CD4-positive, alpha-beta T cell (primary cell): Measurements from ENCODE around the gene RYR3. TPM values are rescaled to one million over a fixed set of nuclear protein-coding genes. Genes with fewer than 3 reads are reported as not detected.

Experiments used
- ATAC-seq: fragments of 200-7000 bp; cut with Tn5 transposase; one replicate; pipeline ENCODE4 v1.10.0; 2022; ENCODE audit warnings: mild to moderate bottlenecking; ENCODE audit not compliant: poor library complexity
- CTCF ChIA-PET: fragments of 350-600 bp; sonication (Branson Sonifier 250); formaldehyde crosslinking; loops from one replicate; lab custom pipeline; 2021; ENCODE audit warnings: antibody characterized with exemption, inconsistent platforms; lab: Charles Lee
- POLR2A ChIA-PET: fragments of 350-600 bp; sonication (Branson Sonifier 250); formaldehyde crosslinking; loops from one replicate; lab custom pipeline; 2021; ENCODE audit warnings: antibody characterized with exemption, inconsistent platforms; lab: Charles Lee
- DNase-seq, 14 experiments: peaks; one replicate each; pipeline ENCODE4 v3.0.0-alpha.2; 2013 to 2020; ENCODE audit warnings: mixed read lengths in 2 of 14
- H3K27ac ChIP-seq, 2 donors: one replicate each; pipeline versions ENCODE4 v1.5.1 to v1.7.0; 2013; ENCODE audit warnings: low read length in 2 of 2, low read depth in 1 of 2, mild to moderate bottlenecking in 1 of 2
- H3K27me3 ChIP-seq, 2 experiments: 1 replicate in 1 of 2; 2 replicates in 1 of 2; pipeline versions ENCODE4 v1.6.1 to v1.7.0; 2013; ENCODE audit warnings: low read length in 2 of 2, control low read depth in 1 of 2, mild to moderate bottlenecking in 1 of 2, moderate library complexity in 1 of 2; ENCODE audit not compliant: insufficient read depth in 2 of 2, control insufficient read depth in 1 of 2
- H3K36me3 ChIP-seq: one replicate; pipeline ENCODE4 v1.6.1; 2013; ENCODE audit warnings: low read length, control low read depth; ENCODE audit not compliant: insufficient read depth
- H3K4me1 ChIP-seq: one replicate; pipeline ENCODE4 v1.6.1; 2013; ENCODE audit warnings: low read length, control low read depth; ENCODE audit not compliant: insufficient read depth
- H3K4me3 ChIP-seq: one replicate; pipeline ENCODE4 v1.5.1; 2013; ENCODE audit warnings: mild to moderate bottlenecking, low read length, moderate library complexity
- H3K9me3 ChIP-seq, 2 experiments: 1 replicate in 1 of 2; 2 replicates in 1 of 2; pipeline versions ENCODE4 v1.6.1 to v1.7.0; 2013; ENCODE audit warnings: low read length in 2 of 2, mild to moderate bottlenecking in 2 of 2, control low read depth in 1 of 2, moderate library complexity in 1 of 2; ENCODE audit not compliant: control insufficient read depth in 1 of 2, insufficient read depth in 1 of 2
- H3K27ac Mint-ChIP-seq: one replicate; pipeline ENCODE4 v1.8.0; 2020; ENCODE audit warnings: mixed read lengths
- H3K27me3 Mint-ChIP-seq: one replicate; pipeline ENCODE4 v1.8.0; 2021; ENCODE audit warnings: mixed read lengths
- H3K36me3 Mint-ChIP-seq: one replicate; pipeline ENCODE4 v1.8.0; 2021; ENCODE audit warnings: low read depth, mixed read lengths
- H3K4me1 Mint-ChIP-seq: one replicate; pipeline ENCODE4 v1.8.0; 2021; ENCODE audit warnings: low read depth, mixed read lengths
- H3K4me3 Mint-ChIP-seq: one replicate; pipeline ENCODE4 v1.8.0; 2020; ENCODE audit warnings: mild to moderate bottlenecking, mixed read lengths
- H3K9me3 Mint-ChIP-seq: one replicate; pipeline ENCODE4 v1.8.0; 2020; ENCODE audit warnings: mixed read lengths
- intact Hi-C, 2 experiments: fragments of 100-400 bp; cut with DNase I in 1 of 2; cut with micrococcal nuclease in 1 of 2; formaldehyde crosslinking; loops; one replicate each; pipeline versions ENCODE4 v1.15.1 to v1.9.0; 2023 to 2025; cut with DNase I, micrococcal nuclease
- total RNA-seq, 174 experiments: library from RNA in 2 of 174; stranded (reverse) in 2 of 174; gene quantifications; one replicate each; pipeline ENCODE4 v1.2.3 and lab custom pipeline; 2021 to 2026
- TF ChIP-seq, protein P1 (sequence below): fragments of 200-600 bp; IDR thresholded peaks from one replicate; pipeline ENCODE4 v1.8.0; 2022; ENCODE audit warnings: antibody characterized with exemption, mild to moderate bottlenecking

RYR3 gene
- total RNA-seq, 2 experiments from 2014 or later: not detected

DNA sequence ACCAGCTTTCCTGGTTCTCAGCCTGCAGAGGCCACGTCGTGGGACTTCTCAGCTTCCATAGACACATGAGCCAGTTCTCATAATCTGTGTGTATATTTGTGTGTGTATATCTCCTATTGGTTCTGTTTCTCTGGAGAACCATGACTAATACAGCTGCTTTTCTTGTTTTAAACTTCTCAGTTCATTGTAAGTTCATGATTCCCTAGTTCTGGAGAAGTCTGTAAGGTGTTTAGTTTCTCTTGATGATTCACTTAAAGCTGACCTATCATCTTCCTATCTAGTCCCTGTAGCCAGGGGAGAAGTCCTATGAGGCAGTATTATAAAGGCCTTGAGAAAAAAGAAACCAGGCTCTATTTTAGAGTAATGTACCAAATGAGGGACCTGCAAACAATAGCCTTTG lies 147.7 kb downstream of the RYR3 start:
- DNase-seq: no peak
- H3K9me3 ChIP-seq: no peaks in the 10 kb centered on the region
- no peak overlapping the region for H3K4me3 Mint-ChIP-seq
- ChIA-PET CTCF (interaction anchor here (1.1 kb wide), 1 partner anchor 36 kb away, joined by 4 read pairs; no protein-coding TSS in a partner anchor), POLR2A (no interaction called here)
- H3K36me3 ChIP-seq: no peaks in the 10 kb centered on the region
- H3K27me3 Mint-ChIP-seq: peaks cover 4% of the 10 kb centered on the region
- no peak overlapping the region for H3K4me3 ChIP-seq
- TF ChIP-seq, protein P1, sequence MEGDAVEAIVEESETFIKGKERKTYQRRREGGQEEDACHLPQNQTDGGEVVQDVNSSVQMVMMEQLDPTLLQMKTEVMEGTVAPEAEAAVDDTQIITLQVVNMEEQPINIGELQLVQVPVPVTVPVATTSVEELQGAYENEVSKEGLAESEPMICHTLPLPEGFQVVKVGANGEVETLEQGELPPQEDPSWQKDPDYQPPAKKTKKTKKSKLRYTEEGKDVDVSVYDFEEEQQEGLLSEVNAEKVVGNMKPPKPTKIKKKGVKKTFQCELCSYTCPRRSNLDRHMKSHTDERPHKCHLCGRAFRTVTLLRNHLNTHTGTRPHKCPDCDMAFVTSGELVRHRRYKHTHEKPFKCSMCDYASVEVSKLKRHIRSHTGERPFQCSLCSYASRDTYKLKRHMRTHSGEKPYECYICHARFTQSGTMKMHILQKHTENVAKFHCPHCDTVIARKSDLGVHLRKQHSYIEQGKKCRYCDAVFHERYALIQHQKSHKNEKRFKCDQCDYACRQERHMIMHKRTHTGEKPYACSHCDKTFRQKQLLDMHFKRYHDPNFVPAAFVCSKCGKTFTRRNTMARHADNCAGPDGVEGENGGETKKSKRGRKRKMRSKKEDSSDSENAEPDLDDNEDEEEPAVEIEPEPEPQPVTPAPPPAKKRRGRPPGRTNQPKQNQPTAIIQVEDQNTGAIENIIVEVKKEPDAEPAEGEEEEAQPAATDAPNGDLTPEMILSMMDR: no peak
- H3K4me1 Mint-ChIP-seq: no peaks in the 10 kb centered on the region
- no peaks in the 10 kb centered on the region for H3K4me1 ChIP-seq
- intact Hi-C loops: no loop called here
- H3K27me3 ChIP-seq: no peaks in the 10 kb centered on the region
- no peaks in the 10 kb centered on the region for H3K9me3 Mint-ChIP-seq
- ATAC-seq: no peak
- no peak overlapping the region for H3K27ac Mint-ChIP-seq
- H3K27ac ChIP-seq: no peak overlapping the region
- no peaks in the 10 kb centered on the region for H3K36me3 Mint-ChIP-seq

DNA sequence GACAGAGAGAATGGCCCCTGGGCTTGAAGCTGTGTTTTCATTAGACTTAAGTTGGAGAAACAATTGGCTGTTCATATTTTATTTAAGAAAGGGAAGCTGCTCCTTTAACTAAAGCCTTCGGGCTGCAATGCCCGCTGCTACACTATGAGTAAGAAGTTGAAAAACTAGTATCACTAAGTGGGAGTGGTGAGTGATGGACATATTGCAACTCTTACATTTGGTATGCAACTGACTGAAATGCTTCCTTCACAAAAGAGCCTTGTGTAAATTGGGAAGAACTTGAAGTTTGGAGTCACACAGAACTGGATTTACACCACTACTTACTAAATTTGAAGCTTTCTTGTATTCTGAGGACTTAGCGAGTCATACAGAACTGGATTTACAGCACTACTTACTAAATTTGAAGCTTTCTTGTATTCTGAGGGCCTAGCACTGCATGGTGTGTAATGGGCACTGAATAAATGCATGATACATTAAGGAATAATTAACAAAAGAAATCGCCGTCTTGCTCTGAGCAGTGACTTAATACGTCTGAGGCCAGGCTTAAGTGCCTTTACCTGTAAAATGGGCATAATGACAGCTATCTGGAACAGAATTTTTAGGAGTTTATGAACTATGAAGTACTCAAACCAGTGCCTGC lies 149.5 kb downstream of the RYR3 start:
- no peaks in the 10 kb centered on the region for H3K36me3 ChIP-seq
- intact Hi-C loops: no loop called here
- Mint-ChIP-seq H3K4me1 (no peaks in the 10 kb centered on the region), H3K9me3 (no peaks in the 10 kb centered on the region), H3K27me3 (peaks cover 4% of the 10 kb centered on the region), H3K36me3 (no peaks in the 10 kb centered on the region), H3K4me3 (no peak overlapping the region), H3K27ac (no peak overlapping the region)
- CTCF ChIA-PET: no interaction called here
- no peaks in the 10 kb centered on the region for H3K4me1 ChIP-seq
- H3K9me3 ChIP-seq: no peaks in the 10 kb centered on the region
- TF ChIP-seq, protein P1: no peak
- no peak for ATAC-seq
- no peak for DNase-seq
- POLR2A ChIA-PET: no interaction called here
- H3K4me3 ChIP-seq: no peak overlapping the region
- H3K27ac ChIP-seq: no peak overlapping the region
- no peaks in the 10 kb centered on the region for H3K27me3 ChIP-seq

DNA sequence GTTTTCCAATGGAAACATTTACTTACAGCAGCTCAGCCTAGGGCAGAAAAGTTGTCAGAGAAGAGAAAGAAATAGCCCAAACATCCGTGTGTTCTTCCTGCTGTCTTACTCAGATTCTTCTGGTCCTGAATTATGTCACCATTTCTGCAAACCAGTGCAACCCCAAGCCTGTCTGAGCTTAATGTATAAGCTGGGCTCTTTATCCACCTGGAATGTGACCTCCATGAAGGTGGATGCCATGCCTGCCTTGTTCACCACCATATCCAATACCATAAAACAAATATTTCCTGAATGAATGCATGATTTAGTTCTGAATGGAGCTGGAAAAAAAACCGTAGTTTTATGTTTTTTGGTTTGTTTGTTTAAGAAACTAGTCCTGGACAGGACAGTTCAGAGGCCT lies 150.9 kb downstream of the RYR3 start:
- Mint-ChIP-seq H3K4me1 (no peaks in the 10 kb centered on the region), H3K4me3 (no peak overlapping the region), H3K9me3 (no peaks in the 10 kb centered on the region), H3K36me3 (no peaks in the 10 kb centered on the region), H3K27ac (no peak overlapping the region), H3K27me3 (peaks cover 4% of the 10 kb centered on the region)
- Histone ChIP-seq H3K4me3 (no peak overlapping the region), H3K27me3 (no peaks in the 10 kb centered on the region), H3K4me1 (no peaks in the 10 kb centered on the region), H3K36me3 (no peaks in the 10 kb centered on the region), H3K27ac (no peak overlapping the region), H3K9me3 (no peaks in the 10 kb centered on the region)
- ChIA-PET CTCF (no interaction called here), POLR2A (no interaction called here)
- intact Hi-C loops: no loop called here
- ATAC-seq (no peak), DNase-seq (no peak)
- TF ChIP-seq, protein P1: no peak
